ENCODE measurements around the gene DUSP3.
"Not testable (repeated sequence)": the region's sequence is repeated elsewhere in the genome, so short reads cannot be mapped to it uniquely, and the experiment has no call there.

DUSP3 gene

DNA sequence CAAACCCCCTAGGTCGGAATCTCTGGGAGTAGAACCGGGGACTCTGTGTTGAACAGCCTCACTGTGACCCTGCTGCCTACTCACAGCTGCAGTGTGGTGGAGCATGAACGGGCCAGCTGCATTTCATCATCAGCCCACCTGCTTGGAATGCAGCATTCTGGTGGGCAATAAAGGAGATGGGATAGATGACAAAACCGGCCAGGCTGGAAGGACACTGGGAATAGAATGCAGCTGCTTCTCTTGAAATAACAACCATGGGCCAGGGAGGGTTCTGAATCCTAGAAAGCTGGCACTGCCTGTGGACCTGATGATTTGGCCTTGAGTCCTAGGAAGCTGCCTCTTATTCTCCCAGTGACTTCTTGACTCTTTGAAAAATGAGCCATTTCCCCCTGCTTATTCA lies 25.0 kb upstream of the DUSP3 start:
- in situ Hi-C loops (cut with HindIII; ENCODE audit: low sequenced_read_pairs) = no loop called here

DNA sequence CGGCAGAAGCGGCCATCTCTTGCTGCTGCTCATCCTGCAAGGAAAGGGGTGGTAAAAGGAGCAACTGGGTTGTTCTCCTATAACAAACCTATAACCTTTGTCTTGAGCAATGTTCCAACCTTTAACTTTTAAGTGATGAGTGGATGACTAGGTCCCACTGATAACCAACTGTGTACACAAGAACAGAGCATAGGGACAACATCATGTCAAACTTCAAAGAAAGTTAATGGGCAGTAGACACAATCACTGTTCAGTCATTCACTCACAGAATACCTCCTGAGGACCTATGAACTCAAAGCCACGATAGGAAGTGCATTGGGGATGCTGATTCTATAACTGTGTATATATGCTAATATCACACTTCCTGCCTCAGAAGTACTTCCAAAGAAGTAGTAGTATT lies 23.1 kb upstream of the DUSP3 start:
- in situ Hi-C loops (cut with HindIII; ENCODE audit: low sequenced_read_pairs) = no loop called here

DNA sequence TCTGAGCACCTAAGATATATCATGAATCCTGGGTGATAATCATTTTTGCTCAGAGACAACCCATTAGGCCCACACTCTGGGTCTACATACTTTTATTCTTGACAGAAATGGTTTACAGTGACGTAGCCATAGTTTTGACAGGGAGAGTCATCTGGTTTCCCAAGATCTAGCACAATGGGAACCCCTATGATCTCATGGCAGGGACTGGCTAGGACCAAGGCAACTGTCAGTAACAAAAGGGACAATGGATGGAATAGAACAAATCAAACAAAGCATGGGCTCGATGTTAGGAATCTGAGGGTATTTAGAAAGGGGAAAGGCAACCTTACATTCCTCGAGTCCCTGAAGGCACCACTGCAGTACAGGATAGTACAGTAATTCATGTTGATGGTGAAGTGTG lies 22.0 kb upstream of the DUSP3 start:
- in situ Hi-C loops (cut with HindIII; ENCODE audit: low sequenced_read_pairs) = no loop called here

DNA sequence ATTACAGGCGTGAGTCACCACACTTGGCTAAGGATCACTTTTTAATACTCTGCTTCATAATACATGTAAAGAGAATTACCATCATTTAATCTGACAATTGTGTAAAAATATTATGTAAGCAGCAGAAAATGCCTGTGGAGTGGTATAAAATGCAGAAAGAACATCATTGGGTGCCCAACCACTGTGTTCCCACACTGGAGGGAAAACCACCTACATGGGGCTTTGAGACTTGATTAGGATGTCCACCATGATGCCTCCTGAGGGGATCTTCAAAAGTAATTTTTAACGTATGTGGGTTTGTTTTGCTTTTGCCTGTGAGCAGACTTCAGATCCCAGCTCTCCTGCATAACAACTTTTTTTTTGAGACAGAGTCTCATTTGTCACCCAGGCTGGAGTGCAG lies 20.3 kb upstream of the DUSP3 start:
- in situ Hi-C loops (cut with HindIII; ENCODE audit: low sequenced_read_pairs) = no loop called here

DNA sequence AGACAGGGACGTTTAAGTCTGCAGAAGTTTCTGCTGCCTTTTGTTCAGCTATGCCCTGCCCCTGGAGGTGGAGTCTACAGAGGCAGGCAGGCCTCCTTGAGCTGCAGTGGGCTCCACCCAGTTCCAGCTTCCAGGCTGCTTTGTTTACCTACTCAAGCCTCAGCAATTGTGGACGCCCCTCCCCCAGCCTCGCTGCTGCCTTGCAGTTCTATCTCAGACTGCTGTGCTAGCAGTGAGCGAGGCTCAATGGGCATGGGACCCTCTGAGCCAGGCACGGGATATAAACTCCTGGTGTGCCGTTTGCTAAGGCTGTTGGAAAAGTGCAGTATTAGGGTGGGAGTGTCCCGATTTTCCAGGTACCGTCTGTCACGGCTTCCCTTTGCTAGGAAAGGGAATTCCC lies 19.2 kb upstream of the DUSP3 start:
- in situ Hi-C loops (cut with HindIII; ENCODE audit: low sequenced_read_pairs) = not testable (repeated sequence)

DNA sequence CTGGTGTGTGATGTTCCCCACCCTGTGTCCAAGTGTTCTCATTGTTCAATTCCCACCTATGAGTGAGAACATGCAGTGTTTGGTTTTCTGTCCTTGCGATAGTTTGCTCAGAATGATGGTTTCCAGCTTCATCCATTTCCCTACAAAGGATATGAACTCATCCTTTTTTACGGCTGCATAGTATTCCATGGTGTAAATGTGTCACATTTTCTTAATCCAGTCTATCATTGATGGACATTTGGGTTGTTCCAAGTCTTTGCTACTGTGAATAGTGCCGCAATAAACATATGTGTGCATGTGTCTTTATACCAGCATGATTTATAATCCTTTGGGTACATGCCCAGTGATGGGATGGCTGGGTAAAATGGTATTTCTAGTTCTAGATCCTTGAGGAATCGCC lies 13.9 kb upstream of the DUSP3 start:
- in situ Hi-C loops (cut with HindIII; ENCODE audit: low sequenced_read_pairs) = not testable (repeated sequence)

DNA sequence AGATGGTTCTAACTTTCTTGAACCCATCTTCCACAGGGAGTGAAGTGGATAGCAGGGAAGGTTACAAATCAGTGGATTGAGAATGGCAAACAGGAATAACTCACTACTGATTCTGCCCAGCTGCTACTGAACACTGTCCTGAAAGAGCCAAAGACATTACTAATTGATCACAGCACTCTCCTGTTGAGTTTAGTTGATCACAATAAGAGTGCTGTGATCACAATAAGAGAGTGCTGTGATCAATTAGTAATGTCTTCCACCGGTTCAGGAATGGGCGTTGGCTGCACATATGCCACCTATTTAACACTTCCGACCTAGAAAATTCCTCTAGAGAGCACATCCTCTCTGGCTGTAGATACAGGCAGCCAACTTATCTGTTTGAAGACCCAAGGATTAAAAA lies 12.8 kb upstream of the DUSP3 start:
- in situ Hi-C loops (cut with HindIII; ENCODE audit: low sequenced_read_pairs) = no loop called here

DNA sequence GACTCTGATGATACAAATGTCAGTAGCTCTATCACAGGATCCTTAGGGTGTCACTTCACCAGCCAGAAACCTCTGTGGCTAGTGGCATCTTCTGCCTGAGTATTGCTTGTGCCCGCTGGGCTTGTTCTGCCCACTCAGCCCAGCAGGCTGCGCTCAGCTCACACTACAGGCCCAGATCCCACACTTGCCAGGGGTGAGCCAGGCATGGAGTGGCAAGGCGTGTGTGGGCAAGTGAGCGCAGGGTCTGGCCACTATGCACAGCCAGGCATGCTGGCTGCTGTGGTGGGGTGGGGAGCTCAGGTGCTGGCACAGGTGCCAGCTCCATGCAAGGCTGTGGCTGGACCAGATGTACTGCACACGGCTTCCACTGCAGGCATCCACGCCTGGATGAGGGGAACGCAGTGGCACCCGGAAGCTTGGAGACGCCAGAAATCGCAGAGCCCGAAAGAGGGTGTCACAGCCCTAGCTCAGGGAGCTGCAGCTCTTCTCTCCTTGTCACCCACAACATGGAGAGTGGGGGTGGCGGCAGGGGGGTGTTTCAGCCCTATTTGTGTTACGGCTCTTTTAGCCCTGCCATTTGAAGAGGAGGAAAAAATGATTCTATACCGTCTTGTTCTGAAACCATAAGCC lies 11.6 kb upstream of the DUSP3 start:
- in situ Hi-C loops (cut with HindIII; ENCODE audit: low sequenced_read_pairs) = no loop called here

DNA sequence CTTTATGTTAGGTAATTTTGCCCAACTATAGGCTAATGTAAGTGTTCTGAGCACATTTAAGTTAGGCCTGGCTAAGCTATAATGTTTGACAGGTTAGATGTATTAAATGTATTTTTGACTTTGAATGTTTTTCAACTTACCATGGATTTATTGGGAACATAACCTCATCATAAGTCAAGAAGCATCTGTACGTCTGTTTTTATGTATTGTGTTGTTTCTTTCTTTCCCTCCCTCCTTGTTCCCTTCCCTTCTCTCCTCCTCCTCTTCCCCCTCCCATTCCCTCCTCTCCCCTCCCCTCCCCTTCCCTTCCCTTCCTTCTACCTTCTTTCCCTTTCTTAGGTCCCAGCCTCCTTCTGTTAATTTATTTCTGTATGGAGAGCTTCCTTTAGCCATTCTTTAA lies 10.7 kb upstream of the DUSP3 start:
- in situ Hi-C loops (cut with HindIII; ENCODE audit: low sequenced_read_pairs) = no loop called here

DNA sequence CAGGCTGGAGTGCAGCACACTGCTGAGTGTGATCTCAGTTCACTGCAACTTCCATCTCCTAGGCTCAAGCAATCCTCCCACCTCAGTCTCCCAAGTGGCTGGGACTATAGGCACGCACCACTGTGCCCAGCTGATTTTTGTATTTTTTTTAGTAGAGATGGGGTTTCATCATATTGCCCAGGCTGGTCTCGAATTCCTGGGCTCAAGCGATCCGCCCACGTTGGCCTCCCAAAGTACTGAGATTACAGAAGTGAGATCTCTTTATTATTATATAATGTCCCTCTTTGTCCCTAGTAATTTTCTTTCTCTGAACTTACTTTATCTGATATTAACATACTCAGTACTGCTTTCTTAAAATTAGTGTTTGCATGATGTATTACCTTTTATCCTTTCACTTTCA lies 9.8 kb upstream of the DUSP3 start:
- in situ Hi-C loops (cut with HindIII; ENCODE audit: low sequenced_read_pairs) = no loop called here

DNA sequence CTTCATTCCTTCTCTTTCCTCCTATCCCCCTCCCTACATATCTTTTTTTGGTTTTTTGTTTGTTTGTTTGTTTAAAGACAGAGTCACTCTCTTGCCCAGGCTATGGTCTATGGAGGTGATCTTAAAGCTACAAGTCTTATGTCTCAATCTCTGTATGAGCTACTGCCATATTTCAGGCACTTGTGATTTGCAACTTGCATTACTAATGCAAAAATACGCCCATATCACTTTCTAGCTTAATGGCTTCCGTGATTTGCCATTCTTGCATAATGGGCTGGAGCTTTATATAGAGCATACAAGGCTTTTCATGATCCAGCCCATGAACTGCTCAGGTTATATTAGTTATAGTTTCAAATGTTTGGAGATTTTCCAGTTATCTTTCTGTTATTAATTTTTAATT lies 9.0 kb upstream of the DUSP3 start:
- in situ Hi-C loops (cut with HindIII; ENCODE audit: low sequenced_read_pairs) = no loop called here

DNA sequence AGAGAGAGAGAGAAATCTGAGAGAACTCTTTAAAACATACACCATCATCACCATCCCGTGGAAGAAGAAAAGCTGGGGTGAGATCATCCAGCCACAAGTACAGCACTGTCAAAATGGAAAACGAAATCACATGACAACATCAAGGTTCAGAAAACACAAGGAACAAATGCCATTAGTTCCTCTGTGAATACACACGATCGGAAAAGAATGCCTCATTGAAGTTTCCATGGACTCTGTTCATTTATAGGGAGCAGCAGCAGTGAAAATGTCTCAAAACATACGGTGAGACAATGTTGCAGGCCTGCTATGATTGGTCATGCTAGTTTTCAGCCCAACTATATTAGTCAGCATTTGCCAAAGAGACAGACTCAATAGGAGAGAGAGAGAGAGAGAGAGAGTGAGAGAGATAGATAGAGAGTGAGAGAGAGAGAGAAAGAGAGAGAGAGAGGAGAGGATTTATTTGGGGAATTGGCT lies 5.9 kb upstream of the DUSP3 start:
- in situ Hi-C loops (cut with HindIII; ENCODE audit: low sequenced_read_pairs) = no loop called here

DNA sequence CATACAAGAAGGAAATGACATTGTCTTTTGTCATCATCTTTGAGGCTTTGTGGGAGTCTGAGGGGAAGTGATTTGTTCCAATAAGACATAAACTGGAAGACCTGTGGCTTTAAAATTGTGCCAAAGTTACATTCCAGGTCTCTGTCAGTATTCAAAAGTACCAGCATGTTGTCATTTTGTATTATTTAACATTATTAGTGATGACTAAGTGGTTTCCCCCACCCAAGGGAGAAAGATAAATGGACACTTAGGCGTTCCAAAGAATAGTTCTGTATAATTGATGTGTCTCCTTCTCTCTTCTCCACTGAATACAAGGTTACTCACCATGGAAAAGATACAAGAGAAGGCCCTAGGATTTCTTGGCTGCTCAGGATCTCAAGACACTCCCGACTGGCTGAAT lies 5.3 kb upstream of the DUSP3 start:
- in situ Hi-C loops (cut with HindIII; ENCODE audit: low sequenced_read_pairs) = no loop called here

DNA sequence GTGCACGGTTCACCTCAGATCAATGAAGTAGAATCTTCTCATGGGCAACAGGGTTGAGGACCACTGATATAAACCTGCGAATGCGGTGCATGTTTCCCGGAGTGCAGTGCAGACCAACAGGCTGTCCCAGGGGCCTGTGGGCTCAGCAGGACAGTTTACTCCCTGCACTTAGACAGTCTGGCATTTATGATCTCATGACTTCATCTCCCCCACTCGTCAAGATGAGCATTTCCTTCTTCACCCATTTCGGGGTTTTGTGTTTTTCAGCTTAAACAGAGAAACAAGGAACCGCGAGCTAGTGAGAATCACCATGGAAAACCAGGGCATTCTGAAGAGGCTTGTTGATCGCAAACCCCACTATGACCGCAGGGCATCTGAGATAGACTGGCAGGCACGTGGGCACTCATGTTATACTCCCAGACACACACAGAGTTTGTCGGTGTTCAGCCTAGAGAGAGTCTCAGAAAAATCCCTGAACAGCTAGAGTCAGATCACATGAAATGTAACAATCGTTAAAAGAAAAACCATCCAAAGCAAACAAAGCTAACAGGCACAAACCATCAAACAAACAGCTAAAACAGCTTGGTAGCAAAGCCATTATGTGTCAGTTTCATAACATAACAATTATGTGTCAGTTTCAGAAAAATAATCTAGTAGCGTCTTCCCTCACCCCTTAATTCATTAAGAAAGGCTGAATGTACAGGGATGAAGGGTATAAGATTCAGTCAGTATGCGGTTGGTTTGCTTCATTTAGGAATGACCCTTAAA lies 4.3 kb upstream of the DUSP3 start:
- in situ Hi-C loops (cut with HindIII; ENCODE audit: low sequenced_read_pairs) = no loop called here

DNA sequence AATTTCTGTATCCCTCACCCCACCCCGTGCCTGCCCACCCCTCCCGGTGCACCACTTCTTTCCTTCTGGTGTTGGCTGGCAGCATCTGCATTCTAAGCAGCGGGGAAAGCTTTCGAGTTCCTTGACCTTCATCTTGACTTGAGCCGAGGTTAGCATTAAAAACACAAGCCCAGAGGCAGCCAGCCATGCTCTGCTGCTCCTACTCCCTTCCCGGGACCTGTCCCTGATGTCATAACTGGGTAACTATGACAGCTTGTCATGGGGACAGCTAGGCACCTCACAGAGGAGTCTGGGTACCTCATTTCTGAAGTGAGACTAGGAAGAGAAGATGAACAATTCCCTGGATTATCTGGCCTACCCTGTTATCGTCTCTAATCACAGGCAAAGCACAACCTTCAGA lies 1.4 kb upstream of the DUSP3 start, which contains the start of gene CFAP97D1:
Gene CFAP97D1, plus strand, starts transcription at position 301 of the 400 bp plus-strand sequence. Its CDS starts 28 bp downstream, at position 329.
- in situ Hi-C loops (cut with HindIII; ENCODE audit: low sequenced_read_pairs) = no loop called here

DNA sequence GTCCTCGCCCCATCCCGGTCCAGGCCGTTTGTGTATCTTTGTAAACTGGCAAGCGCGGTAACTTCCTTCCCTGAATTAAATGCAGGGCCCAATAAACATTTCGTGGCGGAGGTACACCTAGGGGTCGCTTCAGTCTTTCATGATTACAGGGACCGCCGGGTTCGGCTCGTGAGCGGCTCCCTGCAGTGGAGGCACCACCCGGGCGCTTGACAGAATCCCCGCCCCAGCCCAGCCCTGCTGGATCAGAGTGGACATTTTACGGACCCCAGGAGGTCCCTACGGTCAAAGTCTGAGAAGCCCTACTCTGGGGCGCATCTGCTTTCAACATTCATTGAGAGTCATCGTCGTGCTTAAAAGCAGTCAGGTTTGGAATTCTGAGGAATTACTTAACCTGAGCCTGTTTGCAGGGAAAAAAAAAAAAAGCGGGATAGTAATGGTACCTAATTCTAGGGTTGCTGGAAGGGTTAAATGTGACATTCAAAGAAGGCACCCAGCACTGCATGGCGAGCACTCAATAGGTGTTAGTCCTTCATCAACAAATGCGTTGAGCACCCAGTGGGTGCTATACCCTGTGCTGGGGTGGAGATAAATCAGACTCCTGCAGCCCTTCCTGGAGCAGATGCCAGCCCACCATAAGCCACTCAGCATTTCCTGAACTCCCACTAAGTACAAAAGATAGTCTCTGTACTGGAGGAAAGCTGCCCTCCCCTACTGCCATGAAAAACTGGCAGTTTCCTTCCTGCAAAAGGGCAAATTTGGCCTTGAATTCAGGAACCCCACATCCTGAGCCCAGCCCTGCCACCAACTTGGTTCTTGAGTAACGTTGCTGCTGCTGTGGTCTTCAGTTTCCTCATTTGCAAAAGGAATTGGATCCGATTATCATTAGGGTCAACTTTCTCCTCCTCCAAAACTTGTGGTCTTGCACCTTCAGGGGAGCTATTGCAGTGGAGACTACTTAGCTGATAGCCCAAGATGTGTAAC lies 658 bp upstream of the DUSP3 start:
- in situ Hi-C loops (cut with HindIII; ENCODE audit: low sequenced_read_pairs) = no loop called here

DNA sequence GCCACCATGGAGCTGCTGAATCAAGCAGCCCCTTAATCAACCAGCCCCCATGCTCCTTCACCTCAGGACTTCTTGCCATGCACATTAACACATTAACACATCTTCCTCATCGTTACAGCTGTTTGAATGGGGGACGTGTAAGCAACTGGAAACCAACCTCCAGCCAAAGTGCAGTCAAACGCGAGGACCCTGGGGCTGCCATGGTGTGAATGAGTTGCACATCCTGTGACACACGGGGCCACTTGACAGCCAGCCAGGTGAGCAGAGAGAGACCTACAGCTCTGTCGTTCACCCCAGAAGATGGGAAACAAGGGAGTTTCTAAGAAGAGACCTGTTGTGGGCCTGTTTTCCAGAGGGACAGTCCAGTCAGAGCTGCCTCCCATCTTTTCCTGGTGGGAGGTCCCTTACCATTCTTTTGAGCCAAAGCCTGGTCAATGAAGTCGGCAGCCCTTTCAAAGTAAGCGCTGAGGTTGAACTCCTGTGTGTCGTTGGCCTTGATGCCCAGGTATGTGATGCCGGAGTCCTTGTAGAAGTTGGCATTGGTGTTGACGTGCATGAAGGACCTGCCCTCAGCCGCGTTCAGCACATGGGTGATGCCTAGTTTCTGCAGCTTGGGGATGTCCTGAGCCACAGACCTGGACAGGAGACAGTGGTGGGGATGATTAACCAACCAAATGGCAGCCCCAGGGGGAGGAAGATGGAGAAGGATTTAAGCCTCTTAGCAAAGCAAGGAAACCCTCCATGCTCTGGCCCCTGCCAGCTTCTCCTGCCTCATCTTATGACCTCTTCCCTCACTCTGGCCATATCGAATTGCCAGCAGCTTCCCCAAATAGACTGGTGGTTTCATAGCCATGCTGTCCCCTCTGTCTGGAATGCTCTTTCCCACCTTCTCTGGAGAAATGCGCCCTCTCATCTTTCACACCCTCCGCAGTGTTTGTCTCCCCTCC lies 4.2 kb downstream of the DUSP3 start:
- in situ Hi-C loops (cut with HindIII; ENCODE audit: low sequenced_read_pairs) = no loop called here

DNA sequence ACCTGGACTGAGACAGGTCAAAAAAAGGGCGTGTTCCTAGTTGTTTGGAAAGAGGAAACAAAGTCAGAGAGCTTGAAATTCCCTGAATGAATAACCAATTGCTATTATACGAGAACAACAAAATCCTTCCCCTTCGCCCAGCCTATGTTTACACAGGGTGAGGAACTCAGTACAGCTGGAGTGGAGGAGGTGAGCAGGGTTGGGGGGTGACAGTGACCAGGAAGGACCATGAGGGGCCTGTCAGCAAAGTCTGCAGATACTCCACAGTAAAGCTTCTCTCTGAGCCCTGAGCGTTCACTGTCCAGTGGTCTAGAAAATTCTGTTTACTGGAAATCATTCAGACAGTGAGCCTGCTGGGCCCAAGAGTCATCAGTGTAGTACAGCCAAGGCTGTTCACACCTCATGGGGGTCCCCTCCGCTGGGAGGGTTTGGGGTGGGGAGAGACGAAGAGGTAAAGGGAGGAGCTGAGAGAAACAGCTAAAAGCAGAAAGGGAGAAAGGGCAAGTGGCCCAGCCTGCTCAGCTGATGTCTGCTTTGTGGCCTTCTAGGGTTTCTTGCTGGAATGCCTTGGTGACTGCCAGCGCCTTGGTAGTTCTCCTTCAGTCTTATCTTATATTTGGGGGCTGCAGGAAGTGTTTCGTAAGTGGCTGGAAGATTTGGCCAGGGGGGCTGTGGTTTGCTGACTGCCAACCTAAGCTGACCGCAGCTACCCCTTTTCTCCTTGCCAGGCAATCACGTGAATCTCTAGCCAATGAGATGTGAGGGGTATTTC lies 5.7 kb downstream of the DUSP3 start:
- in situ Hi-C loops (cut with HindIII; ENCODE audit: low sequenced_read_pairs) = no loop called here

DNA sequence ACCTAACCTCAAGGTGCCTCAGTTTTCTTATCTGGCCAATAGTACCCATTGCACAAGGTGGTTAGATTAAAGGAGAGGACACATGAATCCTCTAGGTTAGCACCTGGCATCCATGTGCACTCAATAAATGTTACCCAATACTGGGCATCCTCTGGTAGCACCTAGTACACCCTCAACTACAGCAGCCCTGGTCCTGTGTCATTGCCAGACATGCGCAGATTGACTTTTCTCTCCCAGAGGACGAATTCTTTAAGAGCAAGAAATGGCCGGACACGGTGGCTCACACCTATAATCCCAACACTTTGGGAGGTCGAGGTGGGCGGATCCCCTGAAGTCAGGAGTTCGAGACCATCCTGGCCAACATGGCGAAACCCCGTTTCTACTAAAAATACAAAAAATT lies 7.3 kb downstream of the DUSP3 start:
- in situ Hi-C loops (cut with HindIII; ENCODE audit: low sequenced_read_pairs) = no loop called here

DNA sequence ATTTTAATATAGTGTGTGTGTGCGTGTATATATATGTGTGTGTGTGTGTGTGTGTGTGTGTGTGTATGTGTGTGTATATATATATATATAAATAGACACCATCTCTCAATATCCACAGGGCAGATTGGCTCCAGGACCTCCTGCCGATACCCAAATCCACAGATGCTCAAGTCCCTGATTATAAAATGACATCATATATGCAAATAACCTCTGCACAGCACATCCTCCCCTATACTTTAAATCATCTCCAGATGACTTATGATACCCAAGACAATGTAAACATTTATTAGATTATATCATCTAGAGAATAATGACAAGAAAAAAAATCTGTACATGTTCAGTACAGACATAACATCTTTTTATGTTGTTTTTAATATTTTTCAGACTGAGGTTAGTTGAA lies 7.8 kb downstream of the DUSP3 start:
- in situ Hi-C loops (cut with HindIII; ENCODE audit: low sequenced_read_pairs) = no loop called here

Data from DLD1 (cell line).